HUES64 (cell line): Measurements from ENCODE around the gene ETV7.
"Not testable (repeated sequence)": the region's sequence is repeated elsewhere in the genome, so short reads cannot be mapped to it uniquely, and the experiment has no call there.

Source experiments
- H3K27ac ChIP-seq: 2 replicates; pipeline ENCODE4 v1.7.0; 2013; ENCODE audit warnings: low read depth, low read length, inconsistent platforms
- H3K27me3 ChIP-seq: 2 replicates; pipeline ENCODE4 v1.6.1; 2013; ENCODE audit warnings: mild to moderate bottlenecking, low read length; ENCODE audit not compliant: insufficient read depth
- H3K36me3 ChIP-seq: 2 replicates; pipeline ENCODE4 v1.6.1; 2013; ENCODE audit warnings: mild to moderate bottlenecking, low read length; ENCODE audit not compliant: insufficient read depth
- H3K4me1 ChIP-seq: 2 replicates; pipeline ENCODE4 v1.6.1; 2013; ENCODE audit warnings: mild to moderate bottlenecking, low read length, moderate library complexity; ENCODE audit not compliant: insufficient read depth
- H3K4me3 ChIP-seq: 2 replicates; pipeline ENCODE4 v1.5.1; 2013; ENCODE audit warnings: mild to moderate bottlenecking, low read length, moderate library complexity
- H3K9ac ChIP-seq: 2 replicates; pipeline ENCODE4 v1.6.1; 2013; ENCODE audit warnings: mild to moderate bottlenecking, low read depth, low read length
- H3K9me3 ChIP-seq: 2 replicates; pipeline ENCODE4 v1.6.1; 2013; ENCODE audit warnings: low read depth, low read length; ENCODE audit not compliant: insufficient read depth
- WGBS: fragments of 150-250, 120-280 bp; methylation state at CpG from one replicate; pipeline ENCODE4 v1.1.7; 2013; ENCODE audit warnings: missing lambda C conversion rate; 5-methylcytosine and 5-hydroxymethylcytosine counted together

The ETV7 gene

GRCh38 chr6:36349240-36349639 lies 38.2 kb downstream of the ETV7 start:
- H3K9me3 ChIP-seq, result peaks cover 3% of the 10 kb centered on the region; the same call in 1 of the 2 replicates
- no peak overlapping the region for H3K27ac ChIP-seq
- no peaks in the 10 kb centered on the region for H3K27me3 ChIP-seq
- H3K4me3 ChIP-seq, result no peak overlapping the region
- 93% methylated on average over 6 of the region's 6 CpGs for WGBS
- no peaks in the 10 kb centered on the region for H3K36me3 ChIP-seq
- no peaks in the 10 kb centered on the region for H3K4me1 ChIP-seq
- H3K9ac ChIP-seq, result no peak overlapping the region

- H3K4me3 ChIP-seq, result no peak overlapping the region
- peaks cover 2% of the 10 kb centered on the region; the same call in 1 of the 2 replicates for H3K9me3 ChIP-seq
- no peak overlapping the region for H3K27ac ChIP-seq
- no peaks in the 10 kb centered on the region for H3K4me1 ChIP-seq
- 88% methylated on average over 4 of the region's 4 CpGs for WGBS
- H3K9ac ChIP-seq, result no peak overlapping the region
- no peaks in the 10 kb centered on the region for H3K36me3 ChIP-seq
- no peaks in the 10 kb centered on the region for H3K27me3 ChIP-seq
Measured at GRCh38 chr6:36347621-36348020, 39.8 kb downstream of the ETV7 start.

DNA sequence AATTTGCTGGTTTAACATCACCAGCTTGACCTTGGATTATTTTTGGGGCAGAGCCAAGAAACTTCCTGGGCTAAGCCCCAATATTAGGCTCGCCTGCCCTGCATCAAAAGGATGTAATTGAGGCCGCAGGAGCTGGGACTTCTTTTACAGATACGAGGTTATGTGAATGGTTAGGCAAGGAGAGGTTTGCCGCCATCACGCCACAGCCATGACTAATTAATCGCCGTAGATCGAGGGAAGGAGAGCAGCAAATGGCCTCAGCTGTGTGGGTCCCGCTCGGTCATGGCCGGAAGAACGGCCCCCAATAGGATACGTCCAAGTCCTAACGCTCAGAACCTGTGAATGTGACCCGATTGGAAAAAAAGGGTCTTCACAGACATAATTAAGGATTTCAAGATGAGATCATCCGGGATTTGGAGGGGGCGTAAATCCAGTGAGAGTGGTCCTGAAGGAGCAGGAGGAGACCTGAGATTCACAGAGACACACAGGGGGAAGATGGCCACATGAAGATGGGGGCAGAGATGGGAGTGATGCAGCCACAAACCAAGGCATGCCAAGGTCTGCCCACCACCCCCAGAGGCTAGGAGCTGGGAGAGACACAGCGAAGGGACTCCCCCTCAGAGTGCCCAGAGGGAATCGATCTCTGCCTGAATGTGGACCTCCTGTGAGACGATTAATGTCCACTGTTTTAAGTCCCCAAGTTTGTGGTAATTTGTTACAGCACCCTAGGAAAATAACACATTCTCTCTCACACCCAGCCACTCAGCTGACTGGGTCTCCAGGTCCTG lies 40.8 kb downstream of the ETV7 start:
- H3K9me3 ChIP-seq, result no peaks in the 10 kb centered on the region
- no peaks in the 10 kb centered on the region for H3K27me3 ChIP-seq
- H3K27ac ChIP-seq, result no peak overlapping the region
- no peaks in the 10 kb centered on the region for H3K4me1 ChIP-seq
- 95% methylated on average over 20 of the region's 20 CpGs for WGBS
- no peaks in the 10 kb centered on the region for H3K36me3 ChIP-seq
- no peak overlapping the region for H3K4me3 ChIP-seq
- H3K9ac ChIP-seq, result no peak overlapping the region

DNA sequence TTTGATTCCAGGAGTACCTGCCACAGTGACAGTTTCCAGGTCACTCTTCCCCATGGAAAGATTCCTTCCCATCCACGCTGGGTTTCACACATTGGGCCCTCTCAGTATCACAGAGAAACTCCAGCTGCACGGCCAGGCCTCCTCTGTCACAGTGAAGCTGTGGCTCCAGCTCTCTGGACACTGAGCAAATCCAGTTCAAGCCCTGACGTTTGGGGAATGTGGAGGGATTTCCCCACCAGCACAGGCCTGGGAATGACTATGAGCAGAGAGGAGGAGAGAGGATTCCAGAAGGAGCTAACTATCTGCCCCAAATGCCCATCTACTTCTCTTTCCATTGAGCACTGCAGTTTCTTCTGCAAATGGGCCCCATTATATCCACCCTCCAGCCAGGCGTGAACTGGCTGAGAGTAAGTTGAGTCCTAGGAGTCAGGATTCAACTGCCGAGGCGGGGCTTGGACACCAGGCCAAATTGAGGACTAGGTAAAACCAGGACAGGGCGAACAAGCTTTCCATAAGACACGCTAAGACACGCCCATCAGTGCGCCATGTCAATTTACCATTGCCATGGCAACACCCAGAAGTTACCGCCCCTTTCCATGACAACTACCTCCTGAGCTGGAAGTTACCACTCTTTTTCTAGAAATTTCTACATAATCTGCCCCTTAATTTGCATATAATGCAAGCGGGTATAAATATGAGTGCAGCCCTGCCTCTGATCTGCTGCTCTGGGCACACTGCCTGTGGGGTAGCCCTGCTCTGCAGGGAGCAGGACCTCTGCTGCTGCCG lies 41.6 kb downstream of the ETV7 start:
- Histone ChIP-seq H3K4me1 (no peaks in the 10 kb centered on the region), H3K27me3 (peaks cover under 1% of the 10 kb centered on the region; the same call in 1 of the 2 replicates), H3K9me3 (no peaks in the 10 kb centered on the region), H3K36me3 (no peaks in the 10 kb centered on the region), H3K9ac (no peak overlapping the region), H3K27ac (no peak overlapping the region), H3K4me3 (no peak overlapping the region)
- 93% methylated on average over 13 of the region's 13 CpGs for WGBS

DNA sequence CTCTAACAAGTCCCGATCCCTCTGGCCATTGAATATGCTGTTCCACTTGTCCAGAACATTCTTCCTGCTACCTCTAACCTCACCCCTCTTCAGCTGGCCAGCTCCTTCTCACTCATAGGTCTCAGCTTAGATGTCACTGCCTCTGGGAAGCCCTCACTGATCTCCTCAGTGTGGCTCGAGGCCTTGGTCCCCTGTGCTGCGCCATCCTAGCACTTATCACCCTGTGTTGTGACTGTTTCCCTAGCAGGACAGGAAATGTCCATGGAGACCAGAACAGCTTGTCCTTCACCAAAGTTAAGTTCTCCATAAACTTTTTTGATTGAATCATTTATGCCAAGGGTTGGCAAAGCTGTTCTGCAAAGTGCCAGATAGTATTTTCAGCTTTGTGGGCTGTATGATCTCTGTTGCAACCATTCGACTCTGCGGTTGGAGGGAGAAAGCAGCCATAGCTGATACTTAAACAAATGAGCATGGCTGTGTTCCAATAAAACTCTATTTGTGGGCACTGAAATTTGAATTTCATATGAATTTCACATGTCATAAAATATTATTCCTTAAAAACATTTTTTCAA lies 44.3 kb downstream of the ETV7 start:
- Histone ChIP-seq H3K9me3 (no peaks in the 10 kb centered on the region), H3K4me1 (no peaks in the 10 kb centered on the region), H3K27ac (no peak overlapping the region), H3K27me3 (peaks cover 16% of the 10 kb centered on the region), H3K9ac (no peak overlapping the region), H3K4me3 (no peak overlapping the region), H3K36me3 (no peaks in the 10 kb centered on the region)
- 71% methylated on average over 5 of the region's 5 CpGs for WGBS

DNA sequence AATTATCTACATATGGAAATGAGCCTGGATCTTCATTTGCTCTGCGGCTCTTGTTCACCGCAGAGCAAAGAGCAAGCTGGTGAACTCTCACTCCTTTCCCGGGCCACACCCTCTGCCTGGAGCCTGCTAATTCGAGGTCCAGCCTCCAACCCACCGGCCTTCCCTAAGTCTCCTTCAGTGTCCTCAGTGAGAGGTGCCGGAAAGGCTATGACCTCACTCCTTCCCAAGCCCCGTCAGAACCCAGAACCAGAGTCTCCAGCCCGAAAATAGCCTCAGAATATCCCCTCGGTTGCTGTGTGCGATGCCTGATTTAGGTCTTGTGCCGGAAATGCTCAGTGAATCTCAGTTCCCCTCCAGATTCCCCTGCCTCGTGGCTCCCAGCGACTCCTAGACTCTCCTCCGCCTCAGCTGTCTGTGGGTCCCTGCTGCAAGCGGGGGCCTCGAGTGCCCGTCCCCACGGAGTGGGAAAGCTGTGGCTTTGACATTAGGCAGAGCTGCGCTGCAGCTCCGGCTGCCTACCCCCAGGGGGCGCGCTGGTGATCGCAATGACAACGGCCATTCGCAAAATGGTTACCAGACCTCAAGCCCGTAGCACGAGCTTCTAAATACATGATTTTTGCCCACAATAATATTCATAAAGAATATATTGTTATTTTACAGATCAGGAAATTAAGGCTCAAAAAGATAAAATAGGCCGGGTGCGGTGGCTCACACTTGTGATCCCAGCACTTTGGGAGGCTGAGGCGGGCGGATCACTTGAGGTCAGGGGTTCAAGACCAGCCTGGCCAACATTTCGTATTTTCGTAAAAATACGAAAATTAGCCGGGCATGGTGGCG lies 46.6 kb downstream of the ETV7 start:
- Histone ChIP-seq H3K27ac (no peak overlapping the region), H3K9ac (no peak overlapping the region), H3K4me3 (peak overlapping the region; percentile 41)

DNA sequence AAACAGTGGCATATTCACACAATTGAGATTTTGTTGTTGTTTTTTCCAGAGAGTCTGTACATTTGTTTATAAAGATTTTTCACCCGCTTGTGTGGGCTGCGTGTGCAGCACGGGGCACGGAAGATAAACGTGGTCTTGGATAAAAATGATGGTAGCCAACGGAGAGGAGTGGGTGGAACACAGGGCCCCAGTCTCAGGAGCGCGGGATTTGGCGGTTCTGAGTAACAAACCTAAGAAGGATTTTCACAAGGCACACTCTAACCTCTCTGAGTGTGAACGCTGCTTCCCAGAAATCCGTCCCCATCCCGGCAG lies 47.2 kb downstream of the ETV7 start:
- peak overlapping the region; percentile 41 for H3K4me3 ChIP-seq
- H3K9ac ChIP-seq, result no peak overlapping the region
- whole genome bisulfite sequencing, result 48% methylated on average over 12 of the region's 12 CpGs
- no peaks in the 10 kb centered on the region for H3K4me1 ChIP-seq
- H3K9me3 ChIP-seq, result no peaks in the 10 kb centered on the region
- no peaks in the 10 kb centered on the region for H3K36me3 ChIP-seq
- H3K27me3 ChIP-seq, result peaks cover 16% of the 10 kb centered on the region
- H3K27ac ChIP-seq, result no peak overlapping the region

More for the DNA sequence above, 46.6 kb downstream of the ETV7 start:
- 23% methylated on average over 35 of the region's 36 CpGs for WGBS
- H3K4me1 ChIP-seq, result no peaks in the 10 kb centered on the region
- peaks cover 16% of the 10 kb centered on the region for H3K27me3 ChIP-seq
- no peaks in the 10 kb centered on the region for H3K36me3 ChIP-seq
- no peaks in the 10 kb centered on the region for H3K9me3 ChIP-seq

GRCh38 chr6:36339146-36339545 lies 48.3 kb downstream of the ETV7 start:
- Histone ChIP-seq H3K36me3 (no peaks in the 10 kb centered on the region), H3K4me3 (no peak overlapping the region), H3K4me1 (no peaks in the 10 kb centered on the region; the same call in 1 of the 2 replicates), H3K9me3 (no peaks in the 10 kb centered on the region), H3K27me3 (peaks cover 16% of the 10 kb centered on the region), H3K27ac (no peak overlapping the region), H3K9ac (no peak overlapping the region)
- 87% methylated on average over 12 of the region's 12 CpGs for WGBS

GRCh38 chr6:36338223-36338622 lies 49.2 kb downstream of the ETV7 start:
- H3K27me3 ChIP-seq, result peaks cover 16% of the 10 kb centered on the region
- WGBS, result 50% methylated on average over 1 of the region's 1 CpG
- H3K4me3 ChIP-seq, H3K9me3 ChIP-seq, H3K27ac ChIP-seq, H3K4me1 ChIP-seq, H3K36me3 ChIP-seq, H3K9ac ChIP-seq: not testable (repeated sequence)

DNA sequence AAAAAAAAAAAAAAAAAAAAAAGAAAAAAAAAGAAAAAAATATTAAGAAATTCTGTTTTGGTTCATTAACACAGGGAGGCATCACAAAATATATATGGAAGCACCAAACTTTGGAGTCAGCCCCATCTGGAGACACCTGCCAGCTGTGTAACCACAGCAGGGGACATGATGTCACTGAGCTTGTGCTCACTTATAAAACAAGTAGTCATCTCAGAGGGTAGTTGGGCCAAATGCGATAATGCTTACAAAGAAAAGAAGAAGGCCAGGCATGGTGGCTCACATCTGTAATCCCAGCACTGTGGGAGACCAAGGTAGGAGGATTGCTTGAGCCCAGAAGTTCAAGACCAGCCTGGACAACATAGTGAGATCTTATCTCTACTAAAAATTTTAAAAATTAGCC lies 49.7 kb downstream of the ETV7 start:
- Histone ChIP-seq H3K27me3 (peaks cover 16% of the 10 kb centered on the region), H3K9me3 (no peaks in the 10 kb centered on the region), H3K9ac (no peak overlapping the region), H3K4me3 (no peak overlapping the region), H3K36me3 (no peaks in the 10 kb centered on the region), H3K4me1 (no peaks in the 10 kb centered on the region; the same call in 1 of the 2 replicates), H3K27ac (no peak overlapping the region)
- WGBS, result 100% methylated on average over 1 of the region's 1 CpG
